ENCODE data around the gene PALB2. TPM values are rescaled to one million over a fixed set of nuclear protein-coding genes. Genes with fewer than 3 reads are reported as not detected.

The PALB2 gene
- total and polyA plus RNA-seq, 9 of the 15 experiments (the other 6 are each of a cell fraction or from before 2014, with no cell fraction given), result 7.0 to 25.8 (median 15.2) TPM

DNA sequence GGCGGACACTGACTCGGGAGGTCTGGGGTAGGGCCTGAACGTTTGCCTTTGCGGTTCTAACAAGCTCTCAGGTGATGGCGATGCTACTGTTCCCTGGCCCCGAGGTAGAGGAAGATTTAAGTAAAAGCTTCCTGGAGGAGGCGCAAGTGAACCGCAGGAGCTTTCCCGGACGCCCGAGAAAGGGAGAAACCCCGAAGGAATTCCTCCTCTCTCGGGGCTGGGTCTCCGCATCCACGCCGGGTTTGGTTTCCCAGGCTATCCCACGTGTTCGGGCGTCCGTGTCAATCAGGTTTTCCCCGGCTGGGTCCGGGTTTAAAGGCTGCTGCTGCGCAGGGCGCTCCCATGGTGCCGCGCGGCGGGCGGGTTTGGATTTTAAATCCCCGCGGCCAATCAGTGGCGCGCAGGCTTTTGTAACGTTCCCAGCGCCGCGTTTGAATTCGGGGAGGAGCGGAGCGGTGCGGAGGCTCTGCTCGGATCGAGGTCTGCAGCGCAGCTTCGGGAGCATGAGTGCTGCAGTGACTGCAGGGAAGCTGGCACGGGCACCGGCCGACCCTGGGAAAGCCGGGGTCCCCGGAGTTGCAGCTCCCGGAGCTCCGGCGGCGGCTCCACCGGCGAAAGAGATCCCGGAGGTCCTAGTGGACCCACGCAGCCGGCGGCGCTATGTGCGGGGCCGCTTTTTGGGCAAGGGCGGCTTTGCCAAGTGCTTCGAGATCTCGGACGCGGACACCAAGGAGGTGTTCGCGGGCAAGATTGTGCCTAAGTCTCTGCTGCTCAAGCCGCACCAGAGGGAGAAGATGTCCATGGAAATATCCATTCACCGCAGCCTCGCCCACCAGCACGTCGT is 37.5 kb upstream of the PALB2 start, which contains the start of gene PLK1 (continued):
- TF ChIP-seq, protein P1, sequence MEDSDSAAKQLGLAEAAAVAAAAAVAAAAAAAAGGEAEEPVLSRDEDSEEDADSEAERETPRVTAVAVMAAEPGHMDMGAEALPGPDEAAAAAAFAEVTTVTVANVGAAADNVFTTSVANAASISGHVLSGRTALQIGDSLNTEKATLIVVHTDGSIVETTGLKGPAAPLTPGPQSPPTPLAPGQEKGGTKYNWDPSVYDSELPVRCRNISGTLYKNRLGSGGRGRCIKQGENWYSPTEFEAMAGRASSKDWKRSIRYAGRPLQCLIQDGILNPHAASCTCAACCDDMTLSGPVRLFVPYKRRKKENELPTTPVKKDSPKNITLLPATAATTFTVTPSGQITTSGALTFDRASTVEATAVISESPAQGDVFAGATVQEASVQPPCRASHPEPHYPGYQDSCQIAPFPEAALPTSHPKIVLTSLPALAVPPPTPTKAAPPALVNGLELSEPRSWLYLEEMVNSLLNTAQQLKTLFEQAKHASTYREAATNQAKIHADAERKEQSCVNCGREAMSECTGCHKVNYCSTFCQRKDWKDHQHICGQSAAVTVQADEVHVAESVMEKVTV (CRISPR knock-in tag; IDR thresholded peaks at IDR 0.05), result peak; percentile 54
- no peak for TF ChIP-seq SMAD2 (IDR thresholded peaks at IDR 0.05; ENCODE audit: low read depth, low read length)
- TF ChIP-seq KLF10 (CRISPR knock-in tag; IDR thresholded peaks at IDR 0.05), result no peak
- TF ChIP-seq POLR2B (IDR thresholded peaks at IDR 0.05; ENCODE audit: low read depth, partially characterized antibody), result peak; percentile 50
- TF ChIP-seq, protein P2, sequence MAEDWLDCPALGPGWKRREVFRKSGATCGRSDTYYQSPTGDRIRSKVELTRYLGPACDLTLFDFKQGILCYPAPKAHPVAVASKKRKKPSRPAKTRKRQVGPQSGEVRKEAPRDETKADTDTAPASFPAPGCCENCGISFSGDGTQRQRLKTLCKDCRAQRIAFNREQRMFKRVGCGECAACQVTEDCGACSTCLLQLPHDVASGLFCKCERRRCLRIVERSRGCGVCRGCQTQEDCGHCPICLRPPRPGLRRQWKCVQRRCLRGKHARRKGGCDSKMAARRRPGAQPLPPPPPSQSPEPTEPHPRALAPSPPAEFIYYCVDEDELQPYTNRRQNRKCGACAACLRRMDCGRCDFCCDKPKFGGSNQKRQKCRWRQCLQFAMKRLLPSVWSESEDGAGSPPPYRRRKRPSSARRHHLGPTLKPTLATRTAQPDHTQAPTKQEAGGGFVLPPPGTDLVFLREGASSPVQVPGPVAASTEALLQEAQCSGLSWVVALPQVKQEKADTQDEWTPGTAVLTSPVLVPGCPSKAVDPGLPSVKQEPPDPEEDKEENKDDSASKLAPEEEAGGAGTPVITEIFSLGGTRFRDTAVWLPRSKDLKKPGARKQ (CRISPR knock-in tag; IDR thresholded peaks at IDR 0.05), result no peak
- no peak for TF ChIP-seq ZNF282 (CRISPR knock-in tag; IDR thresholded peaks at IDR 0.05)
- no peak; the same call in 1 of the 2 replicates for TF ChIP-seq NR3C1 (CRISPR knock-in tag; IDR thresholded peaks at IDR 0.05)
- TF ChIP-seq RHOXF2B (CRISPR knock-in tag; conservative IDR thresholded peaks at IDR 0.05), result no peak
- TF ChIP-seq, protein P3, sequence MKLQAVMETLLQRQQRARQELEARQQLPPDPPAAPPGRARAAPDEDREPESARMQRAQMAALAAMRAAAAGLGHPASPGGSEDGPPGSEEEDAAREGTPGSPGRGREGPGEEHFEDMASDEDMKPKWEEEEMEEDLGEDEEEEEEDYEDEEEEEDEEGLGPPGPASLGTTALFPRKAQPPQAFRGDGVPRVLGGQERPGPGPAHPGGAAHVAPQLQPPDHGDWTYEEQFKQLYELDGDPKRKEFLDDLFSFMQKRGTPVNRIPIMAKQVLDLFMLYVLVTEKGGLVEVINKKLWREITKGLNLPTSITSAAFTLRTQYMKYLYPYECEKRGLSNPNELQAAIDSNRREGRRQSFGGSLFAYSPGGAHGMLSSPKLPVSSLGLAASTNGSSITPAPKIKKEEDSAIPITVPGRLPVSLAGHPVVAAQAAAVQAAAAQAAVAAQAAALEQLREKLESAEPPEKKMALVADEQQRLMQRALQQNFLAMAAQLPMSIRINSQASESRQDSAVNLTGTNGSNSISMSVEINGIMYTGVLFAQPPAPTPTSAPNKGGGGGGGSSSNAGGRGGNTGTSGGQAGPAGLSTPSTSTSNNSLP (IDR thresholded peaks at IDR 0.05; ENCODE audit: borderline replicate concordance, low read depth, low read length), result no peak
- TF ChIP-seq ZFP30 (CRISPR knock-in tag; IDR thresholded peaks at IDR 0.05; ENCODE audit: borderline replicate concordance), result no peak
- TF ChIP-seq, protein P4, sequence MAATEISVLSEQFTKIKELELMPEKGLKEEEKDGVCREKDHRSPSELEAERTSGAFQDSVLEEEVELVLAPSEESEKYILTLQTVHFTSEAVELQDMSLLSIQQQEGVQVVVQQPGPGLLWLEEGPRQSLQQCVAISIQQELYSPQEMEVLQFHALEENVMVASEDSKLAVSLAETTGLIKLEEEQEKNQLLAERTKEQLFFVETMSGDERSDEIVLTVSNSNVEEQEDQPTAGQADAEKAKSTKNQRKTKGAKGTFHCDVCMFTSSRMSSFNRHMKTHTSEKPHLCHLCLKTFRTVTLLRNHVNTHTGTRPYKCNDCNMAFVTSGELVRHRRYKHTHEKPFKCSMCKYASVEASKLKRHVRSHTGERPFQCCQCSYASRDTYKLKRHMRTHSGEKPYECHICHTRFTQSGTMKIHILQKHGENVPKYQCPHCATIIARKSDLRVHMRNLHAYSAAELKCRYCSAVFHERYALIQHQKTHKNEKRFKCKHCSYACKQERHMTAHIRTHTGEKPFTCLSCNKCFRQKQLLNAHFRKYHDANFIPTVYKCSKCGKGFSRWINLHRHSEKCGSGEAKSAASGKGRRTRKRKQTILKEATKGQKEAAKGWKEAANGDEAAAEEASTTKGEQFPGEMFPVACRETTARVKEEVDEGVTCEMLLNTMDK (IDR thresholded peaks at IDR 0.05; ENCODE audit: borderline replicate concordance, insufficient read depth, low read depth, low read length, poor library complexity, severe bottlenecking), result no peak
- TF ChIP-seq POLR2AphosphoS2 (IDR thresholded peaks at IDR 0.05; ENCODE audit: low read length), result no peak
- TF ChIP-seq HSF4 (CRISPR knock-in tag; IDR thresholded peaks at IDR 0.05; ENCODE audit: borderline replicate concordance), result no peak
- TF ChIP-seq SOX6 (IDR thresholded peaks at IDR 0.05), result no peak
- TF ChIP-seq ZNF57 (CRISPR knock-in tag; IDR thresholded peaks at IDR 0.05), result no peak
- TF ChIP-seq ZNF584 (CRISPR knock-in tag; IDR thresholded peaks at IDR 0.05; ENCODE audit: low read depth), result no peak
- TF ChIP-seq ZNF165 (CRISPR knock-in tag; IDR thresholded peaks at IDR 0.05; ENCODE audit: borderline replicate concordance), result no peak
- no peak for TF ChIP-seq SMARCA5 (IDR thresholded peaks at IDR 0.05)
- TF ChIP-seq MED1 (CRISPR knock-in tag; IDR thresholded peaks at IDR 0.05; ENCODE audit: borderline replicate concordance), result no peak
- TF ChIP-seq SIRT6 (IDR thresholded peaks at IDR 0.05; ENCODE audit: low read depth, low read length), result no peak
- TF ChIP-seq EHMT2 (IDR thresholded peaks at IDR 0.05), result no peak
- no peak for TF ChIP-seq HLTF (IDR thresholded peaks at IDR 0.05)
- no peak for TF ChIP-seq SAFB2 (IDR thresholded peaks at IDR 0.05; ENCODE audit: borderline replicate concordance, low read depth, low read length, severe bottlenecking)

All from K562 (cell line).